Right lobe of liver (tissue), 6 donors: ENCODE measurements around the gene ATXN10. TPM values are rescaled to one million over a fixed set of nuclear protein-coding genes. Genes with fewer than 3 reads are reported as not detected.

ENCODE experiments used
- ATAC-seq, 4 donors: fragments of 200-7000 bp; cut with Tn5 transposase; one replicate each; pipeline ENCODE4 v1.9.1; 2020; ENCODE audit warnings: mild to moderate bottlenecking in 4 of 4, moderate library complexity in 4 of 4
- DNase-seq, 3 donors: peaks; one replicate each; pipeline ENCODE4 v3.0.0-alpha.2; 2020
- H3K27ac ChIP-seq, 3 donors: fragments of 200-600 bp; one replicate each; pipeline ENCODE4 v1.8.0; 2022
- H3K27me3 ChIP-seq, 2 donors: fragments of 200-600 bp; one replicate each; pipeline ENCODE4 v1.8.0; 2022
- H3K36me3 ChIP-seq, 4 donors: fragments of 200-600 bp; sonication (generic) in 1 of 4; one replicate each; pipeline versions ENCODE4 v1.5.1 to v1.8.0; 2017 to 2022; ENCODE audit warnings: control low read depth in 1 of 4
- H3K4me1 ChIP-seq, 4 donors: fragments of 200-600 bp; sonication (generic) in 1 of 4; one replicate each; pipeline versions ENCODE4 v1.5.1 to v1.8.0; 2017 to 2022; ENCODE audit warnings: control low read depth in 1 of 4
- H3K4me3 ChIP-seq, 3 donors: fragments of 200-600 bp; one replicate each; pipeline ENCODE4 v1.8.0; 2022
- H3K9me3 ChIP-seq, 4 donors: fragments of 200-600 bp; sonication (generic) in 1 of 4; one replicate each; pipeline versions ENCODE4 v1.5.1 to v1.8.0; 2017 to 2022; ENCODE audit warnings: control low read depth in 1 of 4
- POLR2A ChIP-seq: fragments of 450-650 bp; IDR thresholded peaks from one replicate; pipeline ENCODE4 v1.6.1; 2017; ENCODE audit warnings: antibody characterized with exemption, mild to moderate bottlenecking
- WGBS: methylation state at CpG from one replicate; pipeline ENCODE4 v1.1.6; 2018; ENCODE audit warnings: low coverage, low lambda C conversion rate; ENCODE audit not compliant: insufficient coverage; ENCODE audit errors: missing lambda C conversion rate; 5-methylcytosine and 5-hydroxymethylcytosine counted together
- intact Hi-C, 2 donors: fragments of 100-400 bp; cut with DNase I; formaldehyde crosslinking; loops; one replicate each; pipeline versions ENCODE4 v1.11.2 to v1.14.1; 2022
- total RNA-seq, 6 experiments: library from RNA; depleted of rRNA in 2 of 6; stranded (reverse); fragments of >200 nt in 2 of 6; fragmentation: NEBNext Ultra II Directional in 3 of 6; extraction: Animal tissue kit (Norgen Biotek cat#: 25700) in 3 of 6; gene quantifications; one replicate each; pipeline versions ENCODE4 v1.1.0 to v1.2.4, GENCODE V29; 2016 to 2023
- TF ChIP-seq, protein P1 (sequence below), 4 donors: fragments of 200-600 bp in 3 of 4; fragments of 450-650 bp in 1 of 4; IDR thresholded peaks; one replicate each; pipeline versions ENCODE4 v1.5.1 to v1.8.0; 2016 to 2022; ENCODE audit warnings: antibody characterized with exemption in 4 of 4, mild to moderate bottlenecking in 2 of 4
- donor health status: DM: no; HTN: yes; CAD: no.
- donor health status: DM: no; HTN: no; CAD: no.
- donor health status: DM: no; HTN: no; CAD: no.
- donor health status: DM: no; HTN: yes; CAD: no.
- donor health status: DM: no; HTN: yes; CAD: no.

ATXN10 gene
- total RNA-seq, 6 experiments from 2014 or later = 70.0 to 118 (median 84.3) TPM

DNA sequence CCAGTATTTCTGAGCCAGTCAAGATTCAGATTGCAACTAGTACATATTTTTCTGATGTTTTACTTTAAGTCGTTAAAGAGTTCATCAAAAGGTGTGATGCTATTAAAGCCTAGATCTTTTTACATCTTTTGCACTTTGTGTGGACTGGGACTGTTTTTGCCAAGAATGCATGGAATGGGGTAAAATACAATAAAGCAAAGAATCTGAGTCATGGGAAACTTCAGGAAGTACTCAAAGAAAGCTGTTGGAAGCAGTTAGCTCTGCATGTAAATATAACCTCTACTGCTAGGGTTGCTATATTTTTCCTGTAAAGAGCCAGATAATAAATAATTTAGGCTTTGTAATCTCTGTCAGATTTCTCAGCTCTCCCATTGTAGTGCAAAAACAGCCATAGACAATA, 20.9 kb downstream of the ATXN10 start:
- Histone ChIP-seq H3K9me3 (no peaks in the 10 kb centered on the region), H3K4me1 (peaks cover 0 to 17% (median 3%) of the 10 kb centered on the region in 4 donors), H3K27ac (no peak overlapping the region), H3K27me3 (no peaks in the 10 kb centered on the region), H3K36me3 (peaks cover 3 to 20% (median 6%) of the 10 kb centered on the region in 4 donors), H3K4me3 (no peak overlapping the region)
- intact Hi-C loops = no loop called here
- ATAC-seq (no peak), DNase-seq (no peak)
- no peak for TF ChIP-seq POLR2A
- TF ChIP-seq, protein P1, sequence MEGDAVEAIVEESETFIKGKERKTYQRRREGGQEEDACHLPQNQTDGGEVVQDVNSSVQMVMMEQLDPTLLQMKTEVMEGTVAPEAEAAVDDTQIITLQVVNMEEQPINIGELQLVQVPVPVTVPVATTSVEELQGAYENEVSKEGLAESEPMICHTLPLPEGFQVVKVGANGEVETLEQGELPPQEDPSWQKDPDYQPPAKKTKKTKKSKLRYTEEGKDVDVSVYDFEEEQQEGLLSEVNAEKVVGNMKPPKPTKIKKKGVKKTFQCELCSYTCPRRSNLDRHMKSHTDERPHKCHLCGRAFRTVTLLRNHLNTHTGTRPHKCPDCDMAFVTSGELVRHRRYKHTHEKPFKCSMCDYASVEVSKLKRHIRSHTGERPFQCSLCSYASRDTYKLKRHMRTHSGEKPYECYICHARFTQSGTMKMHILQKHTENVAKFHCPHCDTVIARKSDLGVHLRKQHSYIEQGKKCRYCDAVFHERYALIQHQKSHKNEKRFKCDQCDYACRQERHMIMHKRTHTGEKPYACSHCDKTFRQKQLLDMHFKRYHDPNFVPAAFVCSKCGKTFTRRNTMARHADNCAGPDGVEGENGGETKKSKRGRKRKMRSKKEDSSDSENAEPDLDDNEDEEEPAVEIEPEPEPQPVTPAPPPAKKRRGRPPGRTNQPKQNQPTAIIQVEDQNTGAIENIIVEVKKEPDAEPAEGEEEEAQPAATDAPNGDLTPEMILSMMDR (IDR thresholded peaks at IDR 0.05) = no peak
- WGBS = 65% methylated on average over 1 of the region's 1 CpG

DNA sequence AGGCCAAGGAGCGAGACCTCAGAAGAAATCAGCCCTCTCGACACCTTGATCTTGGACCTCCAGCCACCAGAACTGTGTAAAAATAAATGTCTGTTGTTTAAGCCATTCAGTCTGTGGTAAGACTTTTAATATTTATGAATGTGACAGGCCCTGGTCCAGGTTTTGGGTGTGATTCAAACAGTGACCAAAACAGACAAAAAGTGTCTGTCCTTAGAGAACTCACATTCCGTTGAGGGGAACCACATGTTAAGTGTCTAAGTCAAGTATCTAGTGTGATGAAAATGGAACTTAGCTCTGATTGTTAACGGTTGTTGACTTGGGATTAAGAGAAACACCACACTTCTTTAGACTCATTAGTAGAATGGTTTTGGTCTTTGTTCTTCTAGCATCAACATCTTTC, 22.2 kb downstream of the ATXN10 start:
- WGBS = 97% methylated on average over 3 of the region's 4 CpGs
- Histone ChIP-seq H3K27ac (no peak overlapping the region), H3K4me3 (no peak overlapping the region), H3K27me3 (no peaks in the 10 kb centered on the region), H3K36me3 (peaks cover 3 to 20% (median 6%) of the 10 kb centered on the region in 4 donors), H3K4me1 (peaks cover 0 to 9% (median 0%) of the 10 kb centered on the region in 4 donors), H3K9me3 (no peaks in the 10 kb centered on the region)
- no peak for TF ChIP-seq POLR2A
- TF ChIP-seq, protein P1 (IDR thresholded peaks at IDR 0.05) = no peak
- DNase-seq (no peak), ATAC-seq (no peak)
- intact Hi-C loops = no loop called here

DNA sequence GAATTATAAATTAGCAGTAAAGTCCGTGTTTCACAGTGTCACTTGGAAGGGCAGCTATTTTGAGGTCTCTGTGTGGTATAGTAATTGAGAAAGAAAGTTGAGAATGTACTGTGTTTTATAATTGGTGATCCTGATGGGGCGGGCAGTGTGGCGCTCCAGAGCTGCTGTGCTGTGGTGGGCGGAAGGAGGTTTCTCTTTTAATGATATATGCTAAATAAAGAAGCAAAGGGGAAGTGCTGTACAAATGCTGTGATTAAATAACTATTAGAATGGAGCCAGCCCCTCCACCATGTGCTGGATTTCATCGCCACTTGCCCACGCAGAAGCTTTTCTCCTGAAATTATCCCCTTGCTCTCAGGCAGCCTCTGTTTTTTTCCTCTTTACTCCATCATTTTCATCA, 24.6 kb downstream of the ATXN10 start:
- Histone ChIP-seq H3K27ac (no peak overlapping the region), H3K27me3 (no peaks in the 10 kb centered on the region), H3K9me3 (no peaks in the 10 kb centered on the region), H3K4me3 (no peak overlapping the region), H3K4me1 (no peaks in the 10 kb centered on the region), H3K36me3 (peaks cover 3 to 28% (median 6%) of the 10 kb centered on the region in 4 donors)
- ATAC-seq (no peak), DNase-seq (no peak)
- no peak for TF ChIP-seq POLR2A
- TF ChIP-seq, protein P1 (IDR thresholded peaks at IDR 0.05) = no peak
- WGBS = 78% methylated on average over 6 of the region's 6 CpGs
- intact Hi-C loops = no loop called here

DNA sequence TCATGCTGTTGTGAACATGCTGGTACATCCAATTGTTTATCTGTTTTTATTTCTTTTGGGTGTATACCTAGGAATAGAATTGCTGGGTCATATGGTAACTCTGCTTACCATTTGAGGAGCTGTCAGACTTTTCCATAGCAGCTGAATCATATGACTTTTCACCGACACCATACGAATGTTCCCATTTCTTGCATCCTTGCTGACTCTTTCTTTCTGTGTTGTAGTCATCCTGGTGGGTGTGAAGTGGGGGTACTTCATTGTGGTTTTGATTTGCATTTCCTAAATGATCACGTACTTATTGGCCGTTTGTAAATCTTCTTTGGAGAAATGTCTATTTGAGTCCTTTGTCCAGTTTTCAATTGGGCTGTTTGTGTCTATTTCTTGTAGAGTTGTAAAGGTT, 26.5 kb downstream of the ATXN10 start:
- intact Hi-C loops = no loop called here
- Histone ChIP-seq H3K27me3 (no peaks in the 10 kb centered on the region), H3K4me1 (peaks cover 0 to 5% (median 0%) of the 10 kb centered on the region in 4 donors), H3K36me3 (peaks cover 5 to 25% (median 7%) of the 10 kb centered on the region in 4 donors), H3K4me3 (no peak overlapping the region), H3K27ac (no peak overlapping the region), H3K9me3 (no peaks in the 10 kb centered on the region)
- no peak for TF ChIP-seq POLR2A
- TF ChIP-seq, protein P1 (IDR thresholded peaks at IDR 0.05) = no peak
- ATAC-seq = no peak
- no peak for DNase-seq
- WGBS = 91% methylated on average over 4 of the region's 4 CpGs

DNA sequence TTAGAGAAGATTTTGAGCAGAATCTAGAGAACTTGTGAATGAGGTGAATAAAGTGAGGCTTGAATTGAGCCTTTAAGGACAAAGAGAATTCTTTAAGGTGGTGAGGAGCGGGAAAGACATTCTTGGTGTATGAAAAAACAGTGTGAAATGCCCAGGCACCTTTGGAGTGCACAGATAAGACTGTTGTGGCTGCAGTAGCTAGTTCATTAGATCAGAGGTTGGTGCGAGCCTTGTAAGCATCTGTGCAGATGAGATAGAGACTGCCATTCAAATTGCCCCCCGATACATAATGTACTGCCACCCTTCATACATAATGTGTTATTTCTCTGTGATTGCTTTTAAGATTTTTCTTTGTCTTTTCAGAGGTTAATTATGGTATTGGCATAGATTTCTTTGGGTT, 31.3 kb downstream of the ATXN10 start:
- no peak for DNase-seq
- intact Hi-C loops = no loop called here
- Histone ChIP-seq H3K36me3 (peaks cover 0 to 23% (median 4%) of the 10 kb centered on the region in 4 donors), H3K27ac (no peak overlapping the region), H3K9me3 (no peaks in the 10 kb centered on the region), H3K27me3 (no peaks in the 10 kb centered on the region), H3K4me3 (no peak overlapping the region), H3K4me1 (peaks cover 0 to 19% (median 5%) of the 10 kb centered on the region in 4 donors)
- TF ChIP-seq, protein P1 (IDR thresholded peaks at IDR 0.05) = no peak
- no peak for TF ChIP-seq POLR2A
- WGBS = 94% methylated on average over 3 of the region's 3 CpGs
- no peak for ATAC-seq
